Measurements from ENCODE around the gene ANXA6.

- no peak for TF ChIP-seq POLR2AphosphoS5 (IDR thresholded peaks at IDR 0.05; ENCODE audit: low read depth)
- TF ChIP-seq CTCF (IDR thresholded peaks at IDR 0.05; ENCODE audit: insufficient read depth, low read length) = no peak
- no peak for TF ChIP-seq REST (IDR thresholded peaks at IDR 0.05; ENCODE audit: insufficient replicate concordance, low read depth)
- TF ChIP-seq SPI1 (IDR thresholded peaks at IDR 0.05; ENCODE audit: borderline replicate concordance, low read depth) = no peak
Observed at GRCh38 chr5:151200913-151201595, 43.5 kb upstream of the ANXA6 start.
